GM19099 (cell line): ENCODE results near the gene NDUFV2.

Source experiments
- POLR2A ChIP-seq: IDR thresholded peaks from 3 replicates; pipeline ENCODE4 v1.6.1; 2011; ENCODE audit warnings: low read depth; ENCODE audit not compliant: insufficient read length; ENCODE audit errors: extremely low read depth

NDUFV2 gene

DNA sequence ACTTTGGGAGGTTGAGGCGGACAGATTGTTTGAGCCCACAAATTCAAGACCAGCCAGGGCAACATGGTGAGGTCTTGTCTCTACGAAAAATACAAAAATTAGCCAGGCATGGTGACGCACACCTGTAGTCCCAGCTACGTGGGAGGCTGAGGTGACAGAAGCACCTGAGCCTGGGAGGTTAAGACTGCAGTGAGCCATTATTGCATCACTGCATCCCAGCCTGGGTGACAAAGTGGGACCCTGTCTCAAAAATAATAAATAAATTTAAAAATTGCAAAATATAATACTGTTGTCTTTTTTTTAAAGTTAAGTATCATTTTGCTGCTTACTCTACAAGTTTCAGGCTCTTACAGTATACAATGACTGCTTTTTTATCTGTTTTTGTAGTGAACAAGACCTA is 30.1 kb downstream of the NDUFV2 start:
- no peak for TF ChIP-seq POLR2A

DNA sequence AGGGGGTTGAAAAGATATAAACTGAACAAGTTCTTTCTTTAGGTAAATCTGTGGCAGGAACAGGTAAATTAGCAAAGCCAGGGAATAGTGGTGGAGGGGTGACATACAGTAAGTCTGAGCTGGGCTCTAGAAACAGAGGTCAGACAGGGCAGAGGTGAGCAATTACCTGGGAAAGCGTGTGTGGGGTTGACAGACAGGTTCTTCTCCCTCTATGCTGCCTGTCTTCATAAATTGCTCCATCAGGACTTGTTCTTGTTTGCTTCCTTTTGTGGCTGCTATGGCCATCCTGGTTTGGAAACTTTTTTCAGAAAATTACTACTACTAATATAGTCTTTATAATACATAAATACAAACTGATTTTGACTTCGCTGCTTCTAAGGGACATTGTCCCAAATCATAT is 30.7 kb downstream of the NDUFV2 start:
- no peak for TF ChIP-seq POLR2A

GRCh38 chr18:9135081-9135911 is 32.8 kb downstream of the NDUFV2 start:
- no peak for TF ChIP-seq POLR2A

DNA sequence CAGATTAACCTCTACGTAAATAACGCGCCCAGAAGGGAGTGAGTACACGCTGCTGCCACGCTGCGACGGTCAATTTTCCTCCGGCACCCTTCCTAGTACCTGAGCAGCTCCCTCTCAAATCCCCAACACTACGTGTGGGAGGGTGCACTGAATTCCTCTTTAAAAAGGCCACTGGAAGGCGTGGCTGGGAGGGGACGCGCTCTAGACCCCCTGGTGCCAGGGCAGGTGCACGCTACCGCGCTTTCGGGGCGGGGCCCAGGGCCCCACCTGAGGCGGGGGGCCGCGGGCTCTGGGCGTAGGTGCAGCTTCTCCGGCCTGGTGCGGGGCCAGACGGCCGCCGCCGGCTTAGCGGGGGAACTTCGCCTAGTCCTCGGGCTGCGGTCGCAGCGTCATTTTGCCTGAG is 33.4 kb downstream of the NDUFV2 start:
- TF ChIP-seq POLR2A, result peak; percentile 40

- peak; percentile 66 for TF ChIP-seq POLR2A
Measured at GRCh38 chr18:9136315-9137155, 34.0 kb downstream of the NDUFV2 start, which contains the start of gene ANKRD12. ANKRD12 (plus strand) TSS chr18:9136781; CDS start chr18:9182433, 45,652 bp downstream.

GRCh38 chr18:9137168-9138066 is 34.9 kb downstream of the NDUFV2 start:
- TF ChIP-seq POLR2A, result peak; percentile 33

- no peak for TF ChIP-seq POLR2A
Measured at GRCh38 chr18:9139400-9140039, 37.0 kb downstream of the NDUFV2 start.

GRCh38 chr18:9140381-9140780 is 37.9 kb downstream of the NDUFV2 start:
- TF ChIP-seq POLR2A, result no peak

GRCh38 chr18:9140984-9141383 is 38.5 kb downstream of the NDUFV2 start:
- no peak for TF ChIP-seq POLR2A

GRCh38 chr18:9146224-9146623 is 43.7 kb downstream of the NDUFV2 start:
- no peak for TF ChIP-seq POLR2A

DNA sequence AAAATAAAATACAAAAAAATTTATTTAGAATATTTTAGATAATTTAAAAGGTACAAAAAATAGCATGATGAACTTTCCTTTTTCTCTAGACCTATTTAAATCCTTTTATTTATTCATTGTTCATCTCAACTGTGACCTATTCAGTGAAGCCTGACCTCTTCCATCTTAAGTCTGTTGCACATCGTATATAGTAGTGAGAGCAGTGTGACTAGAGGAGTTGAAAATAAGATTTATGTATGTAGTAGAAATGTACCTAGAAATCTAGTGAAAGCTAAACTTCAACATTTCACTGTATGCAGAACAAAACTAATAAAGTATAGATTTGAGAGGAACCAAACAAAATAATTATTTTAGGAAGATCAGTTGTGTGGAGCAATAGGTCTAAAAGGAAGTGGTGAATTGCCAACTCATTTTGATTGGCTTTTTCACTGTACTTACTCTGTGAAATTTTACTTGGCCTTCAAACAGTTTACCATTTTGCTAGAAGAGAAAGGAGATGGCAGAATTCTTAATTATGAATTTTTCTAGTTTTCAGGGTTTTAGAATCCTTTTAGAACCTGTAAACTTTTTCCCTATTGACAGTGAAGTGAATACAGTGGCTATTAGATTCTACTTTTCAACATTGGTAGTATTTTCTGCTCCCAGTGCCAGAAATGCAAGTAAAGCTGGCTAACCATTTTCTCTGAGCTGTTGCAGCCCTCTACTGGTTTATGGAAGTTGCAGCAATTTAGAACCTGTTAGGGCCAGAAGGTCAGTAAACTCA is 45.1 kb downstream of the NDUFV2 start:
- no peak for TF ChIP-seq POLR2A

DNA sequence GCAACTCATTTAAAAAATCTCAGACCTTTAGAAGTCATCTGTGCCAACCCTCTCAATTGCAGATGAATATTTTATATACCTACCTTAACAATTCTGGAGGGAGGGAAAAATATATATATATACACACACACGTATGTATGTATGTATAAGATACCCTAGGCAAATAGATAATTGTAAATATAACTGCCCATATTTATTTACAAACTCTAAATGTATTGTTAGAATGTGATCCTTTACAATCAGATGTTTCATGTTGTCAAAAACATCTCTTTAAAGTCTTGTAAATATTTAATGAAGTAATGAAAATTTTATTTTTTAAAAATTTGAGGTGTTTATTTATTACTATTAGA is 45.7 kb downstream of the NDUFV2 start:
- no peak for TF ChIP-seq POLR2A

GRCh38 chr18:9150121-9150520 is 47.6 kb downstream of the NDUFV2 start:
- no peak for TF ChIP-seq POLR2A

GRCh38 chr18:9153256-9153655 is 50.8 kb downstream of the NDUFV2 start:
- no peak for TF ChIP-seq POLR2A
